ENCODE measurements around the gene FAM227A. TPM values are rescaled to one million over a fixed set of nuclear protein-coding genes. Genes with fewer than 3 reads are reported as not detected.

FAM227A gene
- total RNA-seq, 3 donors from 2014 or later (not counting 1 experiment from before 2014, with no cell fraction given) = 0.07 to 0.29 (median 0.28) TPM

DNA sequence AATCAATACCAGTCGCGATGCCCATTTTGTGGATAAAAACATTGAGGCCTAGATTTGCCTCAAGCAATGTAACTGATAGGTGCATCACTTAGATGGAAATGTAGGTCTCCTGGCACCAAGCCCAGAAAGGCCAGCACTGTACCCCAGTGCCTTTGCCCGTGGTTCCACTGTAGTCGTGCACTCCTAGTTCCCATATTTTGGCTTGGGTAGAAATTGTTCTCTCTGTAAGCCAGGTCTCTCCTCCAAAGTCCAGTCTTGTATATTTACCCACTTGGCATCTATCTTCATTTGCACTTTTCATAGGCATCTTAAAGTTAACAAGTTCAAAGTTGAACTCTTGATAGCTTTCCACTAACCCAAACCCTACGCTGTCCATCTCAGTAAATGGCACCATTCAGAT lies 44.6 kb downstream of the FAM227A start:
- Mint-ChIP-seq H3K4me3 (no peak overlapping the region), H3K27ac (no peak overlapping the region), H3K27me3 (ENCODE audit: low read depth in 2 of 2) (peaks cover 5 to 11% of the 10 kb centered on the region in 2 donors), H3K9me3 (no peaks in the 10 kb centered on the region), H3K4me1 (no peaks in the 10 kb centered on the region), H3K36me3 (no peaks in the 10 kb centered on the region)
- H3K36me3 ChIP-seq (ENCODE audit: control insufficient read depth, insufficient read depth, low read length) = no peaks in the 10 kb centered on the region
- no peak for ATAC-seq
- H3K4me1 ChIP-seq (ENCODE audit: control insufficient read depth, insufficient read depth, low read length) = no peaks in the 10 kb centered on the region
- DNase-seq = no peak
- TF ChIP-seq, protein P1, sequence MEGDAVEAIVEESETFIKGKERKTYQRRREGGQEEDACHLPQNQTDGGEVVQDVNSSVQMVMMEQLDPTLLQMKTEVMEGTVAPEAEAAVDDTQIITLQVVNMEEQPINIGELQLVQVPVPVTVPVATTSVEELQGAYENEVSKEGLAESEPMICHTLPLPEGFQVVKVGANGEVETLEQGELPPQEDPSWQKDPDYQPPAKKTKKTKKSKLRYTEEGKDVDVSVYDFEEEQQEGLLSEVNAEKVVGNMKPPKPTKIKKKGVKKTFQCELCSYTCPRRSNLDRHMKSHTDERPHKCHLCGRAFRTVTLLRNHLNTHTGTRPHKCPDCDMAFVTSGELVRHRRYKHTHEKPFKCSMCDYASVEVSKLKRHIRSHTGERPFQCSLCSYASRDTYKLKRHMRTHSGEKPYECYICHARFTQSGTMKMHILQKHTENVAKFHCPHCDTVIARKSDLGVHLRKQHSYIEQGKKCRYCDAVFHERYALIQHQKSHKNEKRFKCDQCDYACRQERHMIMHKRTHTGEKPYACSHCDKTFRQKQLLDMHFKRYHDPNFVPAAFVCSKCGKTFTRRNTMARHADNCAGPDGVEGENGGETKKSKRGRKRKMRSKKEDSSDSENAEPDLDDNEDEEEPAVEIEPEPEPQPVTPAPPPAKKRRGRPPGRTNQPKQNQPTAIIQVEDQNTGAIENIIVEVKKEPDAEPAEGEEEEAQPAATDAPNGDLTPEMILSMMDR (IDR thresholded peaks at IDR 0.05) = no peak
- H3K27ac ChIP-seq (ENCODE audit: low read length) = no peak overlapping the region
- WGBS (ENCODE audit: insufficient coverage) = 93% methylated on average over 5 of the region's 5 CpGs
- H3K4me3 ChIP-seq (ENCODE audit: low read length) = no peak overlapping the region
- intact Hi-C loops (cut with micrococcal nuclease) = no loop called here
- no peaks in the 10 kb centered on the region for H3K9me3 ChIP-seq (ENCODE audit: control insufficient read depth, insufficient read depth, low read length)
- no peaks in the 10 kb centered on the region for H3K27me3 ChIP-seq (ENCODE audit: control insufficient read depth, insufficient read depth, low read length)

DNA sequence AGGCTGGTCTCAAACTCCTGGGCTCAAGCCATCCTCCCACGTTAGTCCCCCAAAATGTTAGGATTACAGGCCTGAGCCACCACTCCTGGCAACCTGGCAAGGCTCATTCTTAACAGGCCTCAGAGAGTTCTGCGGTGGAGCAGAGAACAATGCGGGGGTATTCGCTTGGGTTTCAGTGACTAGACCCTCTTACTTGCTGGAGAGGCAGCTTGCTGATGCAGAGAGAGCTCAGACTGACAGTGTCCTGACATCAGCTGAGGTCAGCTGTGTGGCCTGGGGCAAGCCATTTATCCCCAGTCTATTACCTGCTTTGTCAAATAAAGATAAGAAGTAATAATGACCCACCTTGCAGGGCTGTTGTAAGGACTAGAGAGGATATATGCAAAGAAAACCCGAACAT lies 46.0 kb downstream of the FAM227A start:
- Mint-ChIP-seq H3K36me3 (no peaks in the 10 kb centered on the region), H3K9me3 (no peaks in the 10 kb centered on the region), H3K27me3 (ENCODE audit: low read depth in 2 of 2) (peaks cover 5 to 7% of the 10 kb centered on the region in 2 donors), H3K4me3 (no peak overlapping the region), H3K4me1 (no peaks in the 10 kb centered on the region), H3K27ac (no peak overlapping the region)
- H3K27me3 ChIP-seq (ENCODE audit: control insufficient read depth, insufficient read depth, low read length) = no peaks in the 10 kb centered on the region
- no peaks in the 10 kb centered on the region for H3K4me1 ChIP-seq (ENCODE audit: control insufficient read depth, insufficient read depth, low read length)
- DNase-seq = no peak
- TF ChIP-seq, protein P1 (IDR thresholded peaks at IDR 0.05) = no peak
- H3K4me3 ChIP-seq (ENCODE audit: low read length) = no peak overlapping the region
- no peaks in the 10 kb centered on the region for H3K36me3 ChIP-seq (ENCODE audit: control insufficient read depth, insufficient read depth, low read length)
- intact Hi-C loops (cut with micrococcal nuclease) = no loop called here
- H3K9me3 ChIP-seq (ENCODE audit: control insufficient read depth, insufficient read depth, low read length) = no peaks in the 10 kb centered on the region
- ATAC-seq = no peak
- 91% methylated on average over 5 of the region's 5 CpGs for WGBS (ENCODE audit: insufficient coverage)
- H3K27ac ChIP-seq (ENCODE audit: low read length) = no peak overlapping the region

DNA sequence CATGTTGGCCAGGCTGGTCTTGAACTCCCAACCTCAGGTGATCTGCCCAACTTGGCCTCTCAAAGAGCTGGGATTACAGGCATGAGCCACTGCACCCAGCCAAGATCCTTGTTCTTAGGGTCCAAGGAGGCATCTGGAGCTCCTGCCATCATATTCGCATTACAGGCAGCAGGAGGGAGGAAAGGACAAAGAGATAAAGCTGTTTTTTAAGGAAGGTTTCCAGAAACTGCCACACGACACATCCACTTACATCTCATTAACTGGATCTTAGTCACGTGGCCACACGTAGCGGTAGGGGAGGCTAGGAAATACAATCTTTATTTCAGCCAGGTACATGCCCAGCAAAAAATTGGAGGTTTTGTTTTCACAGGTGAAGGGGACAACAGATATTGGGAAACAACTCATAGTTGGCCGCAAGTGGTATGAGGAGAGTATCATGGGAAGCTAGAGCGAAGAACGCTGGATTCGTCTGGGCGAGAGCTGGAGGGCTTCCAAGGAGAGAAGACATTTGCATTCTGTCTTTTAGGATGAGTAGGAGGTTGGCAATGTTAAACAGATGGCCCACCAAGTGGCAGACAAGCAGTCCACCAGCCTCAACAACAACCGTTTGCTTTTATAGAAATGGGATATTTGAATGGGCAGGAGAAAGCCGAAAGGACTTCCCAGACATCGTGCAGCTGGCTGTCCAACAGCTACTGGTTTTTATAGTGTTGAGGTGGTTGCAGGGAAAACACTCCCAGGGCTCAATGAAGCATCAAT lies 47.0 kb downstream of the FAM227A start:
- H3K4me3 ChIP-seq (ENCODE audit: low read length) = no peak overlapping the region
- 93% methylated on average over 12 of the region's 13 CpGs for WGBS (ENCODE audit: insufficient coverage)
- no peak overlapping the region for H3K27ac Mint-ChIP-seq
- TF ChIP-seq, protein P1 (IDR thresholded peaks at IDR 0.05) = no peak
- no peaks in the 10 kb centered on the region for H3K9me3 ChIP-seq (ENCODE audit: control insufficient read depth, insufficient read depth, low read length)
- ATAC-seq = no peak
- intact Hi-C loops (cut with micrococcal nuclease) = no loop called here
- H3K27me3 ChIP-seq (ENCODE audit: control insufficient read depth, insufficient read depth, low read length) = no peaks in the 10 kb centered on the region
- H3K4me1 ChIP-seq (ENCODE audit: control insufficient read depth, insufficient read depth, low read length) = no peaks in the 10 kb centered on the region
- no peaks in the 10 kb centered on the region for H3K36me3 Mint-ChIP-seq
- H3K27ac ChIP-seq (ENCODE audit: low read length) = no peak overlapping the region
- H3K4me1 Mint-ChIP-seq = no peaks in the 10 kb centered on the region
- no peak overlapping the region for H3K4me3 Mint-ChIP-seq
- no peaks in the 10 kb centered on the region for H3K36me3 ChIP-seq (ENCODE audit: control insufficient read depth, insufficient read depth, low read length)
- H3K27me3 Mint-ChIP-seq (ENCODE audit: low read depth in 2 of 2) = peaks cover 0 to 4% of the 10 kb centered on the region in 2 donors
- H3K9me3 Mint-ChIP-seq = no peaks in the 10 kb centered on the region
- DNase-seq = no peak

DNA sequence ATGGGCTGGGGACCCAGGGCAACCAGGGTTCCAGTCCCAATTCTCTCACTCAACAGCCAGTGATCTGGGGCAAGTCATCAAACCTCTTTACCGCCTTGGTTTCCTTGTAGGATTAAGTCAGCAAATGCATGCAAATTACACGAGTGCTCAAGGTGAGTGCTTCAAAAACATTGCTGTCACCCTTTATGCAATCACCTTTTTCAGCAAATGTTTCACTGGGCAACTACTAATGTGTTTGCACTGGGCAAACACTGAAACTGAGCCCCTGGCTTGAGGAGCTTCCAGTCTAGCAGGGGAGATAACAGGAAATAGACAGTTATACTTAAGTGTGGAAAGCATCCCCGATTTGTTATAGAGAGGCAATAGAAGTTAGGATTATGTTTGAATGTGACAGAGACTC lies 48.5 kb downstream of the FAM227A start:
- WGBS (ENCODE audit: insufficient coverage) = 83% methylated on average over 3 of the region's 3 CpGs
- H3K4me3 ChIP-seq (ENCODE audit: low read length) = no peak overlapping the region
- TF ChIP-seq, protein P1 (IDR thresholded peaks at IDR 0.05) = no peak
- Mint-ChIP-seq H3K36me3 (no peaks in the 10 kb centered on the region), H3K27ac (no peak overlapping the region), H3K4me1 (no peaks in the 10 kb centered on the region), H3K9me3 (no peaks in the 10 kb centered on the region), H3K27me3 (ENCODE audit: low read depth in 2 of 2) (peaks cover 0 to 4% of the 10 kb centered on the region in 2 donors), H3K4me3 (no peak overlapping the region)
- no peaks in the 10 kb centered on the region for H3K4me1 ChIP-seq (ENCODE audit: control insufficient read depth, insufficient read depth, low read length)
- no peak for ATAC-seq
- H3K27me3 ChIP-seq (ENCODE audit: control insufficient read depth, insufficient read depth, low read length) = no peaks in the 10 kb centered on the region
- DNase-seq = no peak
- no peak overlapping the region for H3K27ac ChIP-seq (ENCODE audit: low read length)
- H3K36me3 ChIP-seq (ENCODE audit: control insufficient read depth, insufficient read depth, low read length) = no peaks in the 10 kb centered on the region
- H3K9me3 ChIP-seq (ENCODE audit: control insufficient read depth, insufficient read depth, low read length) = no peaks in the 10 kb centered on the region
- intact Hi-C loops (cut with micrococcal nuclease) = no loop called here
